Ishikawa (cell line): ENCODE measurements around the gene LRRK2.

ENCODE experiments used
- CEBPB ChIP-seq: IDR thresholded peaks from 2 replicates; pipeline ENCODE4 v1.6.1; 2012
- CREB1 ChIP-seq: IDR thresholded peaks from 2 replicates; pipeline ENCODE4 v1.6.1; 2012; ENCODE audit warnings: low read depth
- EGR1 ChIP-seq: IDR thresholded peaks from 2 replicates; pipeline ENCODE4 v1.6.1; 2012
- EP300 ChIP-seq: IDR thresholded peaks from 2 replicates; pipeline ENCODE4 v1.6.1; 2012; ENCODE audit warnings: borderline replicate concordance
- FOXM1 ChIP-seq: IDR thresholded peaks from 2 replicates; pipeline ENCODE4 v1.6.1; 2012; ENCODE audit warnings: low read depth, borderline replicate concordance
- NFIC ChIP-seq: IDR thresholded peaks from 2 replicates; pipeline ENCODE4 v1.6.1; 2012
- RAD21 ChIP-seq: IDR thresholded peaks from 2 replicates; pipeline ENCODE4 v1.6.1; 2012; ENCODE audit warnings: low read depth
- TAF1 ChIP-seq: IDR thresholded peaks from 2 replicates; pipeline ENCODE4 v1.6.1; 2012; ENCODE audit warnings: low read depth, mild to moderate bottlenecking
- TCF12 ChIP-seq: IDR thresholded peaks from 2 replicates; pipeline ENCODE4 v1.6.1; 2012; ENCODE audit warnings: low read depth
- TEAD4 ChIP-seq: IDR thresholded peaks from 2 replicates; pipeline ENCODE4 v1.6.1; 2012
- YY1 ChIP-seq: IDR thresholded peaks from 2 replicates; pipeline ENCODE4 v1.6.1; 2012; ENCODE audit warnings: low read depth
- ZBTB7A ChIP-seq: IDR thresholded peaks from 2 replicates; pipeline ENCODE4 v1.6.1; 2012; ENCODE audit warnings: low read depth
- TF ChIP-seq, protein P1 (sequence below): IDR thresholded peaks from 2 replicates; pipeline ENCODE4 v1.6.1; 2012
- TF ChIP-seq, protein P2 (sequence below): IDR thresholded peaks from 2 replicates; pipeline ENCODE4 v1.6.1; 2012
- TF ChIP-seq, protein P3 (sequence below): IDR thresholded peaks from 2 replicates; pipeline ENCODE4 v1.6.1; 2012; ENCODE audit warnings: low read depth, mild to moderate bottlenecking

Gene LRRK2

DNA sequence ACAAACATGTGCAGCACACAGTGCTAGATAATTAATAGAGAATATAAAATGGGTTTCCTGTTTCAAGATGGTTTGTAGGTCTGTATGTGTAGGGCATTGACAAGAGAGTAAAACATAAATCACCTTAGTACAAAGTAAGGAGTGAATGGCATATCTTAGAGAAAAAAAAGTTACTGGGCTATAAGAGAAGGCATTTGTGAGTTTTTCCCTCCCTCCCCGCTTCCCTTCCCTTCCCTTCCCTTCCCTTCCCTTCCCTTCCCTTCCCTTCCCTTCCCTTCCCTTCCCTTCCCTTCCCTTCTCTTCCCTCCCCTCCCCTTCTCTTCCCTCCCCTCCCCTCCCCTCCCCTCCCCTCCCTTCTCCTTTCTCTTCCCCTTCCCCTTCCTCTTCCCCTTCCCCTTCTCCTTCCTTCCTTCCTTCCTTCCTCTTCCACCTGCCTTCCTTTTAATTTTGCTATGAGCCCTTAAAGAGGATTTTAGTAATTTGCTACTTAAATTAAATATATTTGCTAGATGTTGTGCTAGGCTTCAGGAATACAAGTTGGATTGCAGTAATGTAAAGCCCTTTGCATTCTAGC, 57.1 kb downstream of the LRRK2 start:
- TF ChIP-seq EP300 (no peak), FOXM1 (no peak), YY1 (no peak), CEBPB (no peak), EGR1 (no peak), TCF12 (no peak), TEAD4 (no peak), CREB1 (no peak), ZBTB7A (no peak), NFIC (no peak), TAF1 (no peak)
- TF ChIP-seq, protein P1, sequence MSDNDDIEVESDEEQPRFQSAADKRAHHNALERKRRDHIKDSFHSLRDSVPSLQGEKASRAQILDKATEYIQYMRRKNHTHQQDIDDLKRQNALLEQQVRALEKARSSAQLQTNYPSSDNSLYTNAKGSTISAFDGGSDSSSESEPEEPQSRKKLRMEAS: no peak
- TF ChIP-seq, protein P2, sequence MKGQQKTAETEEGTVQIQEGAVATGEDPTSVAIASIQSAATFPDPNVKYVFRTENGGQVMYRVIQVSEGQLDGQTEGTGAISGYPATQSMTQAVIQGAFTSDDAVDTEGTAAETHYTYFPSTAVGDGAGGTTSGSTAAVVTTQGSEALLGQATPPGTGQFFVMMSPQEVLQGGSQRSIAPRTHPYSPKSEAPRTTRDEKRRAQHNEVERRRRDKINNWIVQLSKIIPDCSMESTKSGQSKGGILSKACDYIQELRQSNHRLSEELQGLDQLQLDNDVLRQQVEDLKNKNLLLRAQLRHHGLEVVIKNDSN: no peak

DNA sequence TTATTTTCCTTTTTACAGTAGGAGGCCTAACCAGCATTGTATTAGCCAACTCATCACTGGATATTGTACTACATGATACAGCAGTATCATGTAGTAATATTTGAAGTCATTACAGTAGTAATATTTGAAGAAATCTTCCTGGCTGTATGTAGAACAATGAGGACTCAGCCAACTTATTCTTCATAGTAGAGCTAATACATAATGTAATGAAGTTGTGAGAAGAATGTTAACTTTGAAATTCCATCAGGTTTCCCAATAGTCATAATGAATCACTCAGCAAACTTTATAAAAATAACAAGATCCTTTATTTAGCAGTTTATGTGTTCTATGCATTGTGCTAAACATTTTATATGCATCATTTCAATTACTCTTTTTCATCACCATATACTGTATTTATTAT, 61.8 kb downstream of the LRRK2 start:
- TF ChIP-seq, protein P3, sequence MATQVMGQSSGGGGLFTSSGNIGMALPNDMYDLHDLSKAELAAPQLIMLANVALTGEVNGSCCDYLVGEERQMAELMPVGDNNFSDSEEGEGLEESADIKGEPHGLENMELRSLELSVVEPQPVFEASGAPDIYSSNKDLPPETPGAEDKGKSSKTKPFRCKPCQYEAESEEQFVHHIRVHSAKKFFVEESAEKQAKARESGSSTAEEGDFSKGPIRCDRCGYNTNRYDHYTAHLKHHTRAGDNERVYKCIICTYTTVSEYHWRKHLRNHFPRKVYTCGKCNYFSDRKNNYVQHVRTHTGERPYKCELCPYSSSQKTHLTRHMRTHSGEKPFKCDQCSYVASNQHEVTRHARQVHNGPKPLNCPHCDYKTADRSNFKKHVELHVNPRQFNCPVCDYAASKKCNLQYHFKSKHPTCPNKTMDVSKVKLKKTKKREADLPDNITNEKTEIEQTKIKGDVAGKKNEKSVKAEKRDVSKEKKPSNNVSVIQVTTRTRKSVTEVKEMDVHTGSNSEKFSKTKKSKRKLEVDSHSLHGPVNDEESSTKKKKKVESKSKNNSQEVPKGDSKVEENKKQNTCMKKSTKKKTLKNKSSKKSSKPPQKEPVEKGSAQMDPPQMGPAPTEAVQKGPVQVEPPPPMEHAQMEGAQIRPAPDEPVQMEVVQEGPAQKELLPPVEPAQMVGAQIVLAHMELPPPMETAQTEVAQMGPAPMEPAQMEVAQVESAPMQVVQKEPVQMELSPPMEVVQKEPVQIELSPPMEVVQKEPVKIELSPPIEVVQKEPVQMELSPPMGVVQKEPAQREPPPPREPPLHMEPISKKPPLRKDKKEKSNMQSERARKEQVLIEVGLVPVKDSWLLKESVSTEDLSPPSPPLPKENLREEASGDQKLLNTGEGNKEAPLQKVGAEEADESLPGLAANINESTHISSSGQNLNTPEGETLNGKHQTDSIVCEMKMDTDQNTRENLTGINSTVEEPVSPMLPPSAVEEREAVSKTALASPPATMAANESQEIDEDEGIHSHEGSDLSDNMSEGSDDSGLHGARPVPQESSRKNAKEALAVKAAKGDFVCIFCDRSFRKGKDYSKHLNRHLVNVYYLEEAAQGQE: no peak
- TF ChIP-seq EP300 (no peak), TCF12 (no peak), RAD21 (no peak), CREB1 (no peak), EGR1 (no peak)

DNA sequence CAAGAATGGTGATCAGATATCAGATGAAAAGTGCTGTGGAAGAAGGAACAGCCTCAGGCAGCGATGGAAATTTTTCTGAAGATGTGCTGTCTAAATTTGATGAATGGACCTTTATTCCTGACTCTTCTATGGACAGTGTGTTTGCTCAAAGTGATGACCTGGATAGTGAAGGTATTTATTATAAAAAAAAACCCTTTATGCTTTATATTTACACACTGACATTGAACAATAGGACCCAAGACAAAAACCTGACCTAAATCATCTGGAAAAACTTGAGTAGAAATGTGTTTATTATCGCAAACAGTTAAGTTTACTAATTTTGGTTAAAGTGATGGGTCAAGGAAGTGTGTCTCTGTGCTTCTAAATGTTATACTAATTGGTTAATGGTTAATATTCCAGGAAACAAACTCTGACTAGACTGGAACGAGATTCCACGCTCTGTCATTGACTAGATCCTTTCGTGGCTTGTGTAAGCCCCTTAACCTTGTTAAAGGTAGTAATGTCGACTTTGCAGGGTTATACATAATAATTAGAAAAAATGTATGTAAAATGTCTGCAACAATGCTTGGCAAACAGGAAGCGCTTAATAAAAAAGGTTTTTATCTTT, 62.7 kb downstream of the LRRK2 start:
- TF ChIP-seq, protein P1: no peak
- no peak for TF ChIP-seq RAD21

DNA sequence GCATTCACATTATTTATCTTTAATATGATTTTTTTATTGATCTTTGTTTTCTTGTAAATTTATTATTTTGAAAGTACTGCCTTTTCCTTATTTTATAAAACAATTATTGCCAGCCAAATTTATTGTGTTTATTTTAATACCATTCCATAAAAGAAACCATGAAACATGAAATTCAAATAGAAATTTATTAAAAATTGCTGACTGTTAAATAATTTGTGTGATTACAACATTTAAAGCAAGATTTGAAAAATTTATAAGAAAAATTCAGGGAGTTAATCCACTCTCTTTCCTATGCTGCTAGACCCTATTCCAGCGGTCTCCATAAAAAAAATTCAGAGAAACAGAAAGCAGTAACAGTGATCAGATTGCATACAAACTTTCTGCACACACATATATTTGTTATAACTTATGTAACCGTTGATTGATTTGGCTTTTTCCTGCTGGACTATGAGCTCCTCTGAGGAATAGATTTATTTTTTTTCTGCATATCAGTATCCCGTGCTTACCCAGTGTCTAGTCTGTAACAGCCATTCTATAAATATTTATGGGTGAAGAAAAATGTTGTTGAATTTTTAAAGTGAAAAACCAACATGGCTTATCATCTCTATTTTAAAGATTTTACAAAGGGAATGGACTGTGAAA, 68.1 kb downstream of the LRRK2 start:
- TF ChIP-seq CEBPB (no peak), TEAD4 (no peak), FOXM1 (no peak)

DNA sequence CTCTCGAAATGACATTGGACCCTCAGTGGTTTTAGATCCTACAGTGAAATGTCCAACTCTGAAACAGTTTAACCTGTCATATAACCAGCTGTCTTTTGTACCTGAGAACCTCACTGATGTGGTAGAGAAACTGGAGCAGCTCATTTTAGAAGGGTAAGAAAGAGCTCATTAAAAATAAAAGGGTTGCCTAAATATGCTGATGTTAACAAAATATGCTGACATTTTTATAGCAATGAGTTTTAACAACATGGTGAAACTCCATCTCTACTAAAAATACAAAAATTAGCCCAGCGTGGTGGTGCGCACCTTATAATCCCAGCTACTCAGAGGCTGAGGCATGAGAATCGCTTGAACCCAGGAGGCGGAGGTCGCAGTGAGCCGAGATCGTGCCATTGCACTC, 73.5 kb downstream of the LRRK2 start:
- no peak for TF ChIP-seq FOXM1
- TF ChIP-seq, protein P1: no peak
- no peak for TF ChIP-seq TCF12
- no peak for TF ChIP-seq NFIC
- TF ChIP-seq RAD21: no peak
- TF ChIP-seq EP300: no peak
- TF ChIP-seq, protein P3: no peak

DNA sequence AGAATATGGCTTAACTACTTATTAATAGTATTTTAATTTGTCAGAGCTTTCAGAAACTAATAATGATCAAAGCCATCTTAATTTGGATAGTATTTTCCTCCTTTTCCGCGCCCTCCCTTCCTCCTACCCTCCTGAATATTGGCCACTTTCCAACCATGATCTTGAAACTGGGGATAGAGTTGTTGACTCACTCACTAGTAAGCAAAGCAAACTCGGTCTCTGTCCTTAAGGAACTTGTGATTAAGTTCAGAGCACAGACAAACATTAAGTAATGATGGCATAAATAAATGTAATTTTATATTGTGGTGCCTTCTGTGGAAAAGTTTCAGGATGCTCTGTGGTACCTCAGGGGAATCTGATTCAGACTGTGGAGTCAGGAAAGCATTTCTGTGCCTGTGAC, 75.7 kb downstream of the LRRK2 start:
- TF ChIP-seq, protein P2: no peak
- TF ChIP-seq FOXM1 (no peak), YY1 (no peak), RAD21 (no peak), TCF12 (no peak), EGR1 (no peak), CREB1 (no peak), EP300 (no peak), NFIC (no peak), ZBTB7A (no peak), TAF1 (no peak), TEAD4 (no peak), CEBPB (no peak)
- TF ChIP-seq, protein P1: no peak
- TF ChIP-seq, protein P3: no peak
